T-cell (primary cell): Measurements from ENCODE around the gene SCNN1B. TPM values are rescaled to one million over a fixed set of nuclear protein-coding genes. Genes with fewer than 3 reads are reported as not detected.

ENCODE experiments used
- ATAC-seq, 4 experiments: fragments of 200-7000 bp in 3 of 4; fragments of 150-1000 bp in 1 of 4; cut with Tn5 transposase; replicated peaks in 1 of 4; 1 replicate in 3 of 4; 2 replicates in 1 of 4; pipeline ENCODE4 v1.10.0; 2021; ENCODE audit warnings: moderate library complexity in 3 of 4, mild to moderate bottlenecking in 2 of 4, moderate number of reproducible peaks in 1 of 4
- CTCF ChIA-PET, 2 donors: fragments of 300-600 bp; sonication (Branson Sonifier 250); formaldehyde crosslinking; loops; one replicate each; lab custom pipeline; 2022; ENCODE audit warnings: antibody characterized with exemption in 2 of 2; lab: Charles Lee
- POLR2A ChIA-PET, 2 donors: fragments of 300-600 bp; sonication (Branson Sonifier 250); formaldehyde crosslinking; loops; one replicate each; lab custom pipeline; 2022; ENCODE audit warnings: antibody characterized with exemption in 2 of 2; lab: Charles Lee
- DNase-seq, 35 experiments: peaks; one replicate each; pipeline versions ENCODE4 v3.0.0 to v3.0.0-alpha.2; 2013 to 2023
- H3K27ac ChIP-seq: one replicate; pipeline ENCODE4 v1.5.1; 2013; ENCODE audit warnings: low read length
- H3K27me3 ChIP-seq, 2 experiments: replicated peaks in 1 of 2; 1 replicate in 1 of 2; 2 replicates in 1 of 2; pipeline versions ENCODE4 v1.6.1 to v1.7.0; 2013; ENCODE audit warnings: low read length in 1 of 2, mixed read lengths in 1 of 2; ENCODE audit not compliant: control insufficient read depth in 2 of 2, insufficient read depth in 2 of 2; ENCODE audit errors: extremely low read depth in 1 of 2
- H3K36me3 ChIP-seq, 2 donors: 1 replicate in 1 of 2; 2 replicates in 1 of 2; pipeline versions ENCODE4 v1.6.1 to v1.7.0; 2013; ENCODE audit warnings: low read length in 1 of 2; ENCODE audit not compliant: control insufficient read depth in 2 of 2, insufficient read depth in 1 of 2; ENCODE audit errors: extremely low read depth in 1 of 2
- H3K4me1 ChIP-seq, 2 experiments: 1 replicate in 1 of 2; 2 replicates in 1 of 2; pipeline versions ENCODE4 v1.6.1 to v1.7.0; 2013; ENCODE audit warnings: low read length in 2 of 2, mixed read lengths in 1 of 2; ENCODE audit not compliant: insufficient read depth in 2 of 2, control insufficient read depth in 1 of 2; ENCODE audit errors: extremely low read depth in 1 of 2
- H3K4me3 ChIP-seq, 2 donors: 1 replicate in 1 of 2; 2 replicates in 1 of 2; pipeline versions ENCODE4 v1.5.1 to v1.7.0; 2013; ENCODE audit warnings: mild to moderate bottlenecking in 2 of 2, low read length in 1 of 2, moderate library complexity in 1 of 2; ENCODE audit not compliant: control insufficient read depth in 1 of 2; ENCODE audit errors: extremely low read depth in 1 of 2
- H3K9me3 ChIP-seq: 2 replicates; pipeline ENCODE4 v1.7.0; 2013
- H3K27ac Mint-ChIP-seq, 2 donors: one replicate each; pipeline ENCODE4 v1.8.0; 2020 to 2021; ENCODE audit warnings: mild to moderate bottlenecking in 2 of 2, mixed read lengths in 2 of 2
- H3K27me3 Mint-ChIP-seq, 2 donors: one replicate each; pipeline ENCODE4 v1.8.0; 2021 to 2022; ENCODE audit warnings: mixed read lengths in 2 of 2
- H3K36me3 Mint-ChIP-seq: one replicate; pipeline ENCODE4 v1.8.0; 2021; ENCODE audit warnings: mixed read lengths
- H3K4me1 Mint-ChIP-seq, 3 donors: one replicate each; pipeline ENCODE4 v1.8.0; 2020 to 2022; ENCODE audit warnings: mixed read lengths in 3 of 3, mild to moderate bottlenecking in 1 of 3
- H3K4me3 Mint-ChIP-seq, 3 donors: one replicate each; pipeline ENCODE4 v1.8.0; 2020 to 2022; ENCODE audit warnings: mild to moderate bottlenecking in 3 of 3, mixed read lengths in 3 of 3, moderate library complexity in 3 of 3
- H3K9me3 Mint-ChIP-seq, 3 donors: one replicate each; pipeline ENCODE4 v1.8.0; 2020 to 2022; ENCODE audit warnings: mixed read lengths in 3 of 3
- WGBS: methylation state at CpG from one replicate; pipeline ENCODE4 v1.1.5; 2013; ENCODE audit warnings: missing lambda C conversion rate; ENCODE audit not compliant: insufficient coverage; 5-methylcytosine and 5-hydroxymethylcytosine counted together
- total RNA-seq, 35 experiments: library from RNA in 6 of 35; stranded (reverse) in 6 of 35; fragments of 120-200 nt in 1 of 35; gene quantifications; one replicate each; pipeline versions ENCODE4 v1.2.1 to v1.2.4 and lab custom pipeline; 2013 to 2026

Gene SCNN1B
- total RNA-seq, 5 donors from 2014 or later (not counting 1 experiment from before 2014, with no cell fraction given): not detected

DNA sequence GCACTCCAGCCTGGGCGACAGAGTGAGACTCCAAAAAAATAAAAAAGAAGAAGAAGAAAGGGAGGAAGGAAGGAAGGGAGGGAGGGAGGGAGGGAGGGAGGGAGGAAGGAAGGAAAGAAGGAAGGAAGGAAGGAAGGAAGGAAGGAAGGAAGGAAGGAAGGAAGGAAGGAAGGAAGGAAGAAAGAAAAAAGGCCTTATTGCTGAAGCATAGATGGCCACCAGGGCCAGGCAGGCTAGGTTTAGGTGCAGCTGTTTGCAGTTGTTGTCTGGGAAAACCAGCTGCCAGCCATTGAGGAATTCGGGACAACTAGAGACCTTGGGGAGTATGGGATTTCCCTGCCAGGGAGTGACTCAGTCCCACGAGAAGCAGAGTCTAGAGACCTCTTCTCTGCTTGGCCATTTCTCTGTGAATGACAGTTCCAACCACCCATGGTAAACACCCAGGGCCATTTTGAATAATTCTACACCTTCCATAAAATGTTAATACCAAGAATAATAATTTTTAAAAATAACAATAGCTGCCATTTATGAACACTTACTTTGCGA is 31.0 kb downstream of the SCNN1B start:
- no peak overlapping the region for H3K4me3 Mint-ChIP-seq
- WGBS: 92% methylated on average over 2 of the region's 4 CpGs
- Histone ChIP-seq H3K27me3 (peaks cover 0 to 8% of the 10 kb centered on the region in 2 experiments), H3K4me1 (no peaks in the 10 kb centered on the region), H3K36me3 (no peaks in the 10 kb centered on the region), H3K9me3 (no peaks in the 10 kb centered on the region), H3K27ac (no peak overlapping the region), H3K4me3 (no peak overlapping the region)
- ChIA-PET CTCF (no interaction called here), POLR2A (no interaction called here)
- H3K27ac Mint-ChIP-seq: no peak overlapping the region
- no peak for DNase-seq
- no peaks in the 10 kb centered on the region for H3K4me1 Mint-ChIP-seq
- no peaks in the 10 kb centered on the region for H3K36me3 Mint-ChIP-seq
- H3K9me3 Mint-ChIP-seq: no peaks in the 10 kb centered on the region
- ATAC-seq: no peak
- peaks cover 5 to 11% of the 10 kb centered on the region in 2 donors for H3K27me3 Mint-ChIP-seq

DNA sequence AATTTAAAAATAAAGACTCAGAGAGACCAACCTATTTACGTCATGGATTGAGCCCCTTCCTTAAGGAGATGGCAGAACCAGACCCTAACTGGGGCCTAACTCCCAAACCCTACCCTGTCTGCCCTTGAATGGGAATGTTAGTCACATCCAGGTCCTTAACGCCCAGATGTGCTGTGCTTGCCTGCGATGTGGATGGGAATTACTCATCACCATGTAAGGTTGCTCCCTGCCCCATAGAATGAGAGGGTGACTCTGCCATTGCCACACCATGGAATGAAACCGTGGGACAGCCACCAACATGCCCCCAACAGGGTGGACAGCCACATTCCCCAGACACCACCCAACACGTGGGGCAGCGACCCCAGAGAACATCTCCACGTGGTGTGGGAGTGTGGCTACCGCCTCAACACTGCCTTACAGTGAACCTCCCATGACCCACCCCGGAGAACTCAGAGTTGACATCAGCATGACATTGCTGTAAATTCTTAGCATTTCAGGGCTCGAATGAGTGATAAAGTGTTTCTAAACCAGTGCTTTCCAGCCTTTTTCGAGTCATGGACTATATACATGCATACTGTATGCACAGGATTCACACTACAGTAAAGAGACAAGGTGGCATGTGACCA is 31.8 kb downstream of the SCNN1B start:
- Mint-ChIP-seq H3K9me3 (no peaks in the 10 kb centered on the region), H3K4me1 (no peaks in the 10 kb centered on the region), H3K36me3 (no peaks in the 10 kb centered on the region), H3K4me3 (no peak overlapping the region), H3K27me3 (peaks cover 5 to 11% of the 10 kb centered on the region in 2 donors), H3K27ac (no peak overlapping the region)
- Histone ChIP-seq H3K9me3 (no peaks in the 10 kb centered on the region), H3K4me3 (no peak overlapping the region), H3K27me3 (peaks cover 0 to 8% of the 10 kb centered on the region in 2 experiments), H3K4me1 (no peaks in the 10 kb centered on the region), H3K36me3 (no peaks in the 10 kb centered on the region), H3K27ac (no peak overlapping the region)
- WGBS: no CpG with 5 or more reads among the region's 11 CpGs
- DNase-seq: no peak
- ChIA-PET CTCF (no interaction called here), POLR2A (no interaction called here)
- no peak for ATAC-seq

DNA sequence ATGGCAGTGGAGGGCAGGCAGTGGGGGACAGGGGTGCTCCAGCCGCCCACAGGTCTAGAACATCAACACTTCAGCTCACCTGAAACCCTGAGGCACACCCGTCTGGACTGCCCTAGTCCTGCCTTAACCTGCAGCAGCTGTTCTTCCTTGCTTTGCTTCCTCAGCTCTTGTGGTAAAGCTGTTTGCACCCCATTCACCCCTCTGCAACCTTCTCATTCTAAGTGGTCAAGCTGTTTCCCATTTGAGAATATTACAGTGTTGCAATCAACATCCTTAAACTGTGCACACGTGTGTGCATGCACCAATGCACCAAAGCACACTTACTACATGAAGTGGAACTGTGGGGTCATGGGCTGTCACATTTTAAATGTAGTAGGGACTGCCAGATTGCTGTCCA is 32.4 kb downstream of the SCNN1B start:
- Histone ChIP-seq H3K9me3 (no peaks in the 10 kb centered on the region), H3K27me3 (peaks cover 0 to 8% of the 10 kb centered on the region in 2 experiments), H3K36me3 (no peaks in the 10 kb centered on the region), H3K27ac (no peak overlapping the region), H3K4me3 (no peak overlapping the region), H3K4me1 (no peaks in the 10 kb centered on the region)
- no peaks in the 10 kb centered on the region for H3K9me3 Mint-ChIP-seq
- DNase-seq (no peak), ATAC-seq (no peak)
- peaks cover 5 to 11% of the 10 kb centered on the region in 2 donors for H3K27me3 Mint-ChIP-seq
- no peak overlapping the region for H3K27ac Mint-ChIP-seq
- no peak overlapping the region for H3K4me3 Mint-ChIP-seq
- CTCF ChIA-PET: no interaction called here
- no peaks in the 10 kb centered on the region for H3K36me3 Mint-ChIP-seq
- POLR2A ChIA-PET: no interaction called here
- 33% methylated on average over 1 of the region's 3 CpGs for WGBS
- no peaks in the 10 kb centered on the region for H3K4me1 Mint-ChIP-seq

DNA sequence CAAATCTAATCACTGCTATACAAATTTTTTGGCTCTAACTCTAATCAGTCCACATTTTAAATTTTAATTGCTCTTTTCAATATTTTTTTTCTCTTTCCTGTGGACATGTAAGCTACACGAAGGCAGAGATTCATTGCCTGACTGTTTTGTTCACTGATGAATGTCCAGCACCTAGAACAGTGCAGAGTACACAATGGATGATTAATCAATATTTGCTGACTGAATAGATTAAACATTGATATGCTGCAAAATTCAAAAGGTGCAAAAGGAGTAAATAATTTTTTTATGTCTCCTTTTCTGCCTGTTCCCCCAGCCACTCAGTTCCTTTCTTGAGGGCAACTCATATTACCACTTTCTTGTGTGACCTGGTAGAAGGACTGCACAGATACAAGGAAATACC is 32.8 kb downstream of the SCNN1B start:
- no peaks in the 10 kb centered on the region for H3K36me3 ChIP-seq
- H3K9me3 ChIP-seq: no peaks in the 10 kb centered on the region
- Mint-ChIP-seq H3K27me3 (peaks cover 5 to 13% of the 10 kb centered on the region in 2 donors), H3K4me3 (no peak overlapping the region), H3K27ac (no peak overlapping the region), H3K4me1 (no peaks in the 10 kb centered on the region), H3K36me3 (no peaks in the 10 kb centered on the region), H3K9me3 (no peaks in the 10 kb centered on the region)
- WGBS: no CpG with 5 or more reads among the region's 1 CpG
- ChIA-PET POLR2A (no interaction called here), CTCF (no interaction called here)
- DNase-seq (no peak), ATAC-seq (no peak)
- no peak overlapping the region for H3K27ac ChIP-seq
- H3K4me3 ChIP-seq: no peak overlapping the region
- no peaks in the 10 kb centered on the region for H3K4me1 ChIP-seq
- peaks cover 0 to 10% of the 10 kb centered on the region in 2 experiments for H3K27me3 ChIP-seq

DNA sequence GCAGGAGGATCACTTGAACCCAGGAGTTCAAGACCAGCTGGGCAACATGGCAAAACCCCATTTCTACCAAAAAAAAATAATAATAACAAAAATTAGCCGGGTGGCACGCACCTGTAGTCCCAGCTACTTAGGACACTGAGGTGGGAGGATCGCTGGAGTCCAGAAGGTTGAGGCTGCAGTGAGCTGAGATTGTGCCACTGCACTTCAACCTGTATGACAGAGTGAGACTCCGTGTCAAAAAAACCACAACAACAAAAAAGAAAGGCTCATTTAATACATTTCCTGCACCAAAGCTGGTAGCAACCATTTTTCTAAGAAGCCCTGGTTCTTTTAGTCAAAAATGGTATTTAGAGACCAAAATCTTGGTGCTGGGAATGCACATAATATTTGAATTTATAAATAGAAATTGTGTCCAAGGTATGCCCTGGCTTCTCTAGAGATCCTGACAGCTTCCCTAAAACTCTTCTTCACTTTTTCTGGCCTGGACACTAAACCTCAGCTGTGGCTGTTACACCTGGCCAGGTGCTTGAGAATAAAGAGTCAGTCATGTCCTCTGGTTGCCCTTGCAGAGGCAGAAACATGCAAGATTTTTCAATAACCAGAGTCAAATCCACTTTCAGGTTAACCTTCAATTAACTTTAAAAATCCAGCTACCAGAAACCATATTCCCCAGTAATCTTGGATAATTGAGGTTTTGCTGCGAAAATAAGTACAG is 35.9 kb downstream of the SCNN1B start:
- CTCF ChIA-PET: no interaction called here
- no peaks in the 10 kb centered on the region for H3K9me3 ChIP-seq
- 92% methylated on average over 2 of the region's 5 CpGs for WGBS

DNA sequence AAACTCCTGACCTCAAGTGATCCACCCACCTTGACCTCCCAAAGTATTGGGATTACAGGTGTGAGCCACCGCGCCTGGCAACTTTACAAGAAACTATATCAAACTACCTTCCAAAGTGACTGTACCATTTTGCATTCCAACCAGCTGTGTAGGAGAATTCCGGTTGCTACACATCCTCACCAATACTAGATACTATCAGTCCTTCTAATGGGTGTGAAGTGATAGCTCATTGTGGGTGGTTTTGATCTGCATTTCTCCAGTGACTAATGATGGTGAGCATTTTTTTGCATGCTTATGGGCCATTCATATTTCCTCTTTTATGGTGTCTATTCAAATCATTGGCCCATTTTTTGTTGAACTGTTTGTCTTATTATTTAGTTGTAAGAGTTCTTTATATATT is 37.7 kb downstream of the SCNN1B start:
- Histone ChIP-seq H3K9me3 (no peaks in the 10 kb centered on the region), H3K27ac (no peak overlapping the region), H3K36me3 (no peaks in the 10 kb centered on the region), H3K27me3 (peaks cover 0 to 4% of the 10 kb centered on the region in 2 experiments), H3K4me3 (no peak overlapping the region), H3K4me1 (no peaks in the 10 kb centered on the region)
- H3K4me3 Mint-ChIP-seq: no peak overlapping the region
- POLR2A ChIA-PET: no interaction called here
- no peaks in the 10 kb centered on the region for H3K4me1 Mint-ChIP-seq
- DNase-seq (no peak), ATAC-seq (no peak)
- no peak overlapping the region for H3K27ac Mint-ChIP-seq
- WGBS: no CpG with 5 or more reads among the region's 3 CpGs
- peaks cover 12 to 27% of the 10 kb centered on the region in 2 donors for H3K27me3 Mint-ChIP-seq
- CTCF ChIA-PET: no interaction called here
- no peaks in the 10 kb centered on the region for H3K9me3 Mint-ChIP-seq
- no peaks in the 10 kb centered on the region for H3K36me3 Mint-ChIP-seq

More for the DNA sequence above, 35.9 kb downstream of the SCNN1B start:
- no peaks in the 10 kb centered on the region for H3K36me3 Mint-ChIP-seq
- no peak overlapping the region for H3K4me3 Mint-ChIP-seq
- no peak overlapping the region for H3K27ac Mint-ChIP-seq
- POLR2A ChIA-PET: no interaction called here
- Histone ChIP-seq H3K36me3 (no peaks in the 10 kb centered on the region), H3K4me3 (no peak overlapping the region), H3K4me1 (no peaks in the 10 kb centered on the region), H3K27me3 (peaks cover 0 to 6% of the 10 kb centered on the region in 2 experiments), H3K27ac (no peak overlapping the region)
- H3K4me1 Mint-ChIP-seq: no peaks in the 10 kb centered on the region
- ATAC-seq (no peak), DNase-seq (no peak)
- H3K27me3 Mint-ChIP-seq: peaks cover 12 to 30% of the 10 kb centered on the region in 2 donors
- H3K9me3 Mint-ChIP-seq: no peaks in the 10 kb centered on the region
